PC-9 (cell line): Measurements from ENCODE around the gene BPTF. TPM values are rescaled to one million over a fixed set of nuclear protein-coding genes. Genes with fewer than 3 reads are reported as not detected.

ENCODE experiments used
- BruUV-seq: library from RNA; stranded (reverse); fragments of 400-500 nt; replicated peaks from 2 replicates; lab custom pipeline; 2021; lab: Mats Ljungman, UMichigan
- CTCF ChIA-PET: fragments of 300-600 bp; sonication (Branson Sonifier 250); formaldehyde crosslinking; loops from one replicate; lab custom pipeline; 2022; ENCODE audit warnings: antibody characterized with exemption; lab: Charles Lee
- POLR2A ChIA-PET: fragments of 300-600 bp; sonication (Branson Sonifier 250); formaldehyde crosslinking; loops from one replicate; lab custom pipeline; 2022; ENCODE audit warnings: antibody characterized with exemption; ENCODE audit not compliant: unreplicated experiment; lab: Charles Lee
- DNase-seq, 2 experiments: peaks; one replicate each; pipeline versions ENCODE4 v3.0.0 to v3.0.0-alpha.2; 2015 to 2022; ENCODE audit warnings: mixed read lengths in 1 of 2
- H2AFZ ChIP-seq: fragments of 200-600 bp; sonication (generic); 2 replicates; pipeline ENCODE4 v1.8.1; 2017; ENCODE audit warnings: antibody characterized with exemption
- H3F3A ChIP-seq: fragments of 200-600 bp; sonication (generic); 2 replicates; pipeline ENCODE4 v1.8.1; 2017; ENCODE audit warnings: antibody characterized with exemption, mild to moderate bottlenecking, low read depth; ENCODE audit not compliant: insufficient read depth
- H3K27ac ChIP-seq: fragments of 200-600 bp; sonication (generic); 2 replicates; pipeline ENCODE4 v1.6.1; 2016; ENCODE audit warnings: mixed run types
- H3K27me3 ChIP-seq: fragments of 200-600 bp; sonication (generic); 2 replicates; pipeline ENCODE4 v1.6.1; 2016; ENCODE audit warnings: low read depth, mixed run types; ENCODE audit not compliant: insufficient read depth
- H3K36me3 ChIP-seq: fragments of 200-600 bp; sonication (generic); 2 replicates; pipeline ENCODE4 v1.6.1; 2016; ENCODE audit warnings: low read depth, mixed run types
- H3K4me1 ChIP-seq: fragments of 200-600 bp; sonication (generic); replicated peaks from 2 replicates; pipeline ENCODE4 v1.6.1; 2016; ENCODE audit warnings: mixed run types; ENCODE audit not compliant: insufficient read depth
- H3K4me2 ChIP-seq: fragments of 200-600 bp; sonication (generic); 2 replicates; pipeline ENCODE4 v1.6.1; 2017; ENCODE audit warnings: mixed run types
- H3K4me3 ChIP-seq: fragments of 200-600 bp; sonication (generic); 2 replicates; pipeline ENCODE4 v1.6.1; 2016; ENCODE audit warnings: mixed run types
- H3K79me2 ChIP-seq: fragments of 200-600 bp; sonication (generic); 2 replicates; pipeline ENCODE4 v1.6.1; 2017; ENCODE audit warnings: low read depth, mixed run types
- H3K9me2 ChIP-seq: fragments of 200-600 bp; sonication (generic); 2 replicates; pipeline ENCODE4 v1.8.1; 2017; ENCODE audit warnings: mild to moderate bottlenecking; ENCODE audit not compliant: insufficient read depth
- H3K9me3 ChIP-seq: fragments of 200-600 bp; sonication (generic); 2 replicates; pipeline ENCODE4 v1.8.1; 2016; ENCODE audit warnings: low read depth; ENCODE audit not compliant: insufficient read depth
- H4K20me1 ChIP-seq: fragments of 200-600 bp; sonication (generic); 2 replicates; pipeline ENCODE4 v1.8.1; 2017; ENCODE audit not compliant: insufficient read depth
- CTCF ChIP-seq: fragments of 200-600 bp; sonication (generic); conservative IDR thresholded peaks from 2 replicates; pipeline ENCODE4 v1.6.1; 2017; ENCODE audit warnings: mixed run types, antibody characterized with exemption, mild to moderate bottlenecking, moderate library complexity
- EZH2 ChIP-seq: fragments of 200-600 bp; sonication (generic); IDR thresholded peaks from 2 replicates; pipeline ENCODE4 v1.8.0; 2017; ENCODE audit warnings: antibody characterized with exemption, low read depth
- intact Hi-C: fragments of 100-400 bp; cut with micrococcal nuclease; formaldehyde crosslinking; loops from one replicate; pipeline ENCODE4 v1.10.0; 2022; ENCODE audit not compliant: unreplicated experiment
- total RNA-seq: library from RNA; stranded (reverse); gene quantifications from 2 replicates; pipeline ENCODE4 v1.2.3, GENCODE V29; 2021

The BPTF gene
- total RNA-seq, 1 experiment from 2014 or later: 95.6 TPM

- TF ChIP-seq EZH2: no peak
- no peak for TF ChIP-seq CTCF
- Histone ChIP-seq H3K4me1 (no peaks in the 10 kb centered on the region), H3K4me3 (no peak overlapping the region), H2AFZ (no peak overlapping the region), H4K20me1 (peaks cover 50% of the 10 kb centered on the region), H3K4me2 (no peak overlapping the region), H3K79me2 (peaks cover 75% of the 10 kb centered on the region), H3K9me3 (no peaks in the 10 kb centered on the region; the same call in 1 of the 2 replicates), H3K27me3 (no peaks in the 10 kb centered on the region), H3K9me2 (0 out of 2 replicates have a peak, but pooled peaks cover 3% of the 10 kb centered on the region), H3K36me3 (0 out of 2 replicates have a peak, but pooled peaks cover 8% of the 10 kb centered on the region), H3K27ac (no peak overlapping the region), H3F3A (no peaks in the 10 kb centered on the region)
- CTCF ChIA-PET: no interaction called here
- no TSS peak for BruUV-seq
- intact Hi-C loops: no loop called here
- POLR2A ChIA-PET: no interaction called here
- DNase-seq: no peak
Measured at GRCh38 chr17:67863624-67864247, 38.4 kb downstream of the BPTF start.

DNA sequence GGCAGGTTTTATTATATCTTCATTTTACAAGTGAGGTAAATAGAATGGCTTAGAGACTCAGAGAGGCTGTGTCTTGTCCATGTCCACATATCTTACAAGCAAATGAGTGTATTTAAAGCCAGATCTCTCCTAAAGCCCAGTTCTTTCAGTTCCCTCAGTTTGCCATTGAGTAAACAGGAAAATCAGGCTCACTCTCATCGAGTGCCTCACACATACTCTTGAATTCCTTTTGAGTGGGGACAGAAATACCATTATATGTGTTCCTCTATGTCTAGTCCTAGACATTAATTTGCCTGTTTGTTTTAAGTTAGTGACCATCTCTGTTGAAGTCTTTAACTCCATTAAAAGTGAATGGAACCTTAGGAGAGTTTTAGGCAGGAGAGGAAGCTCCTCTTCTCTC is 40.1 kb downstream of the BPTF start:
- H3K4me1 ChIP-seq: no peaks in the 10 kb centered on the region
- ChIA-PET POLR2A (no interaction called here), CTCF (interaction anchor here (0.6 kb wide), 1 partner anchor 155 kb away, joined by 3 read pairs; no protein-coding TSS in a partner anchor)
- intact Hi-C loops: no loop called here
- no peak overlapping the region for H3K27ac ChIP-seq
- peaks cover 49% of the 10 kb centered on the region for H4K20me1 ChIP-seq
- TF ChIP-seq EZH2: no peak
- TF ChIP-seq CTCF: no peak
- 0 out of 2 replicates have a peak, but pooled peaks cover 8% of the 10 kb centered on the region for H3K36me3 ChIP-seq
- no peak for DNase-seq
- no peak overlapping the region for H3K4me3 ChIP-seq
- H3F3A ChIP-seq: 0 out of 2 replicates have a peak, but pooled peaks cover 4% of the 10 kb centered on the region
- peaks cover 67% of the 10 kb centered on the region for H3K79me2 ChIP-seq
- no peaks in the 10 kb centered on the region; the same call in 1 of the 2 replicates for H3K9me3 ChIP-seq
- H2AFZ ChIP-seq: no peak overlapping the region
- BruUV-seq: no TSS peak
- H3K9me2 ChIP-seq: 0 out of 2 replicates have a peak, but pooled peaks cover 3% of the 10 kb centered on the region
- no peaks in the 10 kb centered on the region for H3K27me3 ChIP-seq
- no peak overlapping the region for H3K4me2 ChIP-seq

DNA sequence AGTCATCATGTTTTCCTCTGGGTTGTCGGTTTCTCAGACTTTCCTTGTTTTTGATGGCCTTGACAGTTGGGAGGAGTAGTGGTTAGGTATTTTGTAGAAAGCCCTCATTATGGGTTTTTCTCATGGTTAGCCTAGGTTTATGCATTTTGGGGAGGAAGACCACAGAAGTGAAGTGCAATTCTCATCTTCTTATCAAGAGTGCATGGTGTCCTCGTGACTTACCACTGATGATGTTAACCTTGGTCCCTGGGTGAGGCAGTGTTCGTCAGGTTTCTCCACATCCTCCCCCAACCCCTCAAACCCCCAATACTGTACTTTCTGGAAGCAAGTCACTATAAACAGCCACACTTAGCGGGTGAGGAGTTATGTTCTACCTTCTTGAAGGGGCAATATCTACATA is 42.3 kb downstream of the BPTF start:
- no peak for TF ChIP-seq EZH2
- TF ChIP-seq CTCF: no peak
- no peak for DNase-seq
- Histone ChIP-seq H3K27ac (no peak overlapping the region), H3K9me3 (no peaks in the 10 kb centered on the region), H2AFZ (no peak overlapping the region), H3K79me2 (peaks cover 51% of the 10 kb centered on the region), H3K4me1 (no peaks in the 10 kb centered on the region), H3K9me2 (0 out of 2 replicates have a peak, but pooled peaks cover 3% of the 10 kb centered on the region), H3F3A (0 out of 2 replicates have a peak, but pooled peaks cover 4% of the 10 kb centered on the region), H3K4me2 (no peak overlapping the region), H3K27me3 (no peaks in the 10 kb centered on the region), H3K4me3 (no peak overlapping the region), H4K20me1 (peaks cover 37% of the 10 kb centered on the region), H3K36me3 (0 out of 2 replicates have a peak, but pooled peaks cover 8% of the 10 kb centered on the region)
- TSS peak; percentile 19 for BruUV-seq
- ChIA-PET POLR2A (no interaction called here), CTCF (no interaction called here)
- intact Hi-C loops: no loop called here
